ENCODE measurements around the gene IQCK. TPM values are rescaled to one million over a fixed set of nuclear protein-coding genes. Genes with fewer than 3 reads are reported as not detected.

IQCK gene
- total RNA-seq, 3 donors from 2014 or later = 25.9 to 63.8 (median 34.7) TPM

DNA sequence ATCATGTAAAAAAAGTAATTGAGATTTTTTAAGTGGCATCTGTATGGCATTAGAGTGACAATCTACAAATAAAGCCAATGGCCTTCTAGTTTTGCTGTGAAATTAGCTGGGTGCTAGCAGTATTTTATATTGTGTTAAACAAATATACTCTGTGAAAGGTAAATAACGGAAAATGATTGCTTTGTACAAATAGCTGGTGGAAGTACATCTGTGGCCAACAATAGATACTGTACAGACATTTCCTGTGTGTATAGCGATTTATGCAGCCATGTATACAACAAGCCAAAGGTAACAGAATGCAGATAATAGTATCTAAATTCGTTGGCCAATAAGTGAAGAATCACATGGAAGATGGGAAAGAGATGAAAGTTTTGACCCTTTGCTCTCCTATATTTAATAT lies 26.6 kb downstream of the IQCK start:
- H3K27me3 ChIP-seq = no peaks in the 10 kb centered on the region
- H3K36me3 ChIP-seq = no peaks in the 10 kb centered on the region
- no peak overlapping the region for H3K27ac ChIP-seq
- intact Hi-C loops (cut with DNase I; ENCODE audit: low total_unique reads) = no loop called here
- TF ChIP-seq POLR2AphosphoS5 (IDR thresholded peaks at IDR 0.05) (no peak), POLR2A (IDR thresholded peaks at IDR 0.05) (no peak)
- TF ChIP-seq, protein P1, sequence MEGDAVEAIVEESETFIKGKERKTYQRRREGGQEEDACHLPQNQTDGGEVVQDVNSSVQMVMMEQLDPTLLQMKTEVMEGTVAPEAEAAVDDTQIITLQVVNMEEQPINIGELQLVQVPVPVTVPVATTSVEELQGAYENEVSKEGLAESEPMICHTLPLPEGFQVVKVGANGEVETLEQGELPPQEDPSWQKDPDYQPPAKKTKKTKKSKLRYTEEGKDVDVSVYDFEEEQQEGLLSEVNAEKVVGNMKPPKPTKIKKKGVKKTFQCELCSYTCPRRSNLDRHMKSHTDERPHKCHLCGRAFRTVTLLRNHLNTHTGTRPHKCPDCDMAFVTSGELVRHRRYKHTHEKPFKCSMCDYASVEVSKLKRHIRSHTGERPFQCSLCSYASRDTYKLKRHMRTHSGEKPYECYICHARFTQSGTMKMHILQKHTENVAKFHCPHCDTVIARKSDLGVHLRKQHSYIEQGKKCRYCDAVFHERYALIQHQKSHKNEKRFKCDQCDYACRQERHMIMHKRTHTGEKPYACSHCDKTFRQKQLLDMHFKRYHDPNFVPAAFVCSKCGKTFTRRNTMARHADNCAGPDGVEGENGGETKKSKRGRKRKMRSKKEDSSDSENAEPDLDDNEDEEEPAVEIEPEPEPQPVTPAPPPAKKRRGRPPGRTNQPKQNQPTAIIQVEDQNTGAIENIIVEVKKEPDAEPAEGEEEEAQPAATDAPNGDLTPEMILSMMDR (IDR thresholded peaks at IDR 0.05) = no peak
- H3K4me3 ChIP-seq = no peak overlapping the region
- no peak for DNase-seq (ENCODE audit: low spot score in 2 of 2)
- H3K9me3 ChIP-seq = no peaks in the 10 kb centered on the region
- no peaks in the 10 kb centered on the region for H3K4me1 ChIP-seq

DNA sequence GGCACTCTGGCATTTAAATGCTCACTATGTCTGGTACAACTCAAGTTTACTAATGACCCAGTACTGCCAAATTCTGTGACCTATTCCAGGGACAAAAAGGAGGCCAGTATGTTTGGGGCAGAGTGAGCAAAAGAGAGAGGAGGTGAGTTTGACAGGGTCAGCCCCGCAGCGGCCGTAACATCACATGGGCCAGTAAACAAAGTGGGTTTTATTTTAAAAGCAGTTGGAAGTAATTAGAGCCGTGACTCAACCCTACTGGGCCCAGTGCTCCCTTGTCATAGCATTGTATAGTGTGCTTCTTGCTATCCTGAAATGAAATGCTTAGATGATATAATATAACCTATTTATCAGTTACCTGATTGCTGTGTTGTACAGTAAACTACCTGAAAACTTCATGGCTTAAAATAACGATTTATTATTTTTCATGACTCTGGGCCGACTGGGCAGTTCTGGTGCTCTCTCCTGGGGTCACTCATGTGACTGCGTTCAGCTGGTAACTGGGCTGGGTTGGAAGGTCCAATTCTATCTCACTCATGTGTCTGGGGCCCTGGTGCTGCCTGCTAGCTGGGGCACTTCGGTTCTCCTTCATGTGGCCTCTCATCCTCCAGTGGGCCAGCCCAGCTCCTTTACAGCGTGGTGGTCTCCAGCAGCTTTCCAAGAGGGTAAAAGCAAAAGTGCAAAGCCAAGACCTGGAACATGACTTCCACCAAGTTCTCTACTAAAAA lies 27.4 kb downstream of the IQCK start:
- Histone ChIP-seq H3K9me3 (no peaks in the 10 kb centered on the region), H3K27ac (peak overlapping the region; percentile 33 to 39), H3K36me3 (no peaks in the 10 kb centered on the region), H3K27me3 (no peaks in the 10 kb centered on the region), H3K4me3 (no peak overlapping the region), H3K4me1 (no peaks in the 10 kb centered on the region)
- TF ChIP-seq POLR2A (IDR thresholded peaks at IDR 0.05) (no peak), POLR2AphosphoS5 (IDR thresholded peaks at IDR 0.05) (no peak)
- TF ChIP-seq, protein P1 (IDR thresholded peaks at IDR 0.05) = no peak
- intact Hi-C loops (cut with DNase I; ENCODE audit: low total_unique reads) = no loop called here
- DNase-seq (ENCODE audit: low spot score in 2 of 2) = no peak

DNA sequence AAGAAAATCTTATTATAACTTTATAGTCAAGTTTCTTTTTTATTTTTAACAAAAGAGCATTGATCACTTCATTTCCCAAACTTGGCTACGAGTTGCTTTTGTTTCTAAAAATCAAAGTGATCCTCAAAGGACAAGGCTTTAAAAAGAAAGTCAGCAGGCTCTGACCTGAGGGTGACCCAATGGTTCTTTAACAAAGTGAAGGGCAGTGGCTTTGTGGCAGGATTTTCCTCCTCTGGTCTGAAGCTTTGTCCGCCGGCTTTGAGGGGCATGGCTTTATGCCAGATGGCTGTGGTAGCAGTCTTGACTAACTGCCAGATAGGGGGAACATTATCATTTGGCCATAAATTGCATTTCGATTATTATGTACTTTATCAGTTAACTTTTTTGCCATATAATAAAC lies 28.5 kb downstream of the IQCK start:
- no peaks in the 10 kb centered on the region for H3K36me3 ChIP-seq
- H3K9me3 ChIP-seq = no peaks in the 10 kb centered on the region
- no peak overlapping the region for H3K4me3 ChIP-seq
- H3K27me3 ChIP-seq = no peaks in the 10 kb centered on the region
- H3K27ac ChIP-seq = peak overlapping the region; percentile 48 to 57
- H3K4me1 ChIP-seq = peaks cover 0 to 4% of the 10 kb centered on the region in 2 donors
- no peak for DNase-seq (ENCODE audit: low spot score in 2 of 2)
- intact Hi-C loops (cut with DNase I; ENCODE audit: low total_unique reads) = no loop called here
- TF ChIP-seq POLR2A (IDR thresholded peaks at IDR 0.05) (no peak), POLR2AphosphoS5 (IDR thresholded peaks at IDR 0.05) (no peak)
- TF ChIP-seq, protein P1 (IDR thresholded peaks at IDR 0.05) = no peak

DNA sequence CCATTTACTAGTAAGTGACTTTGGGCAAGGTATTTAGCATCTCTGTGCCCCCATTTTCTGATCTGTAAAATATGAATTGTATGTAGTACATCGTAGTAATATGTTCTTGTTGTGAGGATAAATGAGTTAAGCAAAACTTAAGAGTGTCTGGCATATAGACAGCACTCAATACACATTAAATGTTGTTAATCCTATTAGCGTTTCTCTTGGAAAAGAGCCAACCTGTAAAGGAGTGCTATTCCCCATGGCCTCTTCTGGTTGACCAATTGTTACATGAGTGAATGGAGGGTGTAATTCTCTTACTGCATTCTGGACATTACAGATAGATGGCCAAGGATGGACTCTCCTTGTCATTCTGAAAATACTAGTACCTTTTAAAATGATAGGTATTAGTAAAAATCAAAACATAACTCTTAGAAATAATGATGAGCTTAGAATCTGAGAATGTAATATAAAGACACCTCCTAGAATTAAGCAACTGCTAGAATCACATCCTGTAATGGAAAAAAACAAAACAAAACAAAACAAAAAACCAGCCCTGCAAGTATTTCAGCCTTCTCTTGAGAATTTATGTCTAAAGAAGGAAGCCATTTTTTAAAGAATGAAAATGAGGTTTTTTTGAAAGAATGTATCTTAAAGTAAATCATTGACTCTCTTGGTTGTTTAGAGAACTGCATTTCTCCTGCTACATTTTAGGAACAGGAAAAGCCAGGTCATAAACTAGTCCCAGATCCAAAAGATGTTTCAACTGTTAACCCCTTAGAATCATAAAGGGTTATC lies 30.5 kb downstream of the IQCK start:
- H3K4me3 ChIP-seq = no peak overlapping the region
- DNase-seq (ENCODE audit: low spot score in 2 of 2) = no peak
- intact Hi-C loops (cut with DNase I; ENCODE audit: low total_unique reads) = no loop called here
- TF ChIP-seq POLR2AphosphoS5 (IDR thresholded peaks at IDR 0.05) = no peak
- no peaks in the 10 kb centered on the region for H3K27me3 ChIP-seq
- peak overlapping the region; percentile 53 to 63 for H3K27ac ChIP-seq
- no peaks in the 10 kb centered on the region for H3K9me3 ChIP-seq
- H3K4me1 ChIP-seq = peaks cover 0 to 10% of the 10 kb centered on the region in 2 donors
- no peaks in the 10 kb centered on the region for H3K36me3 ChIP-seq

DNA sequence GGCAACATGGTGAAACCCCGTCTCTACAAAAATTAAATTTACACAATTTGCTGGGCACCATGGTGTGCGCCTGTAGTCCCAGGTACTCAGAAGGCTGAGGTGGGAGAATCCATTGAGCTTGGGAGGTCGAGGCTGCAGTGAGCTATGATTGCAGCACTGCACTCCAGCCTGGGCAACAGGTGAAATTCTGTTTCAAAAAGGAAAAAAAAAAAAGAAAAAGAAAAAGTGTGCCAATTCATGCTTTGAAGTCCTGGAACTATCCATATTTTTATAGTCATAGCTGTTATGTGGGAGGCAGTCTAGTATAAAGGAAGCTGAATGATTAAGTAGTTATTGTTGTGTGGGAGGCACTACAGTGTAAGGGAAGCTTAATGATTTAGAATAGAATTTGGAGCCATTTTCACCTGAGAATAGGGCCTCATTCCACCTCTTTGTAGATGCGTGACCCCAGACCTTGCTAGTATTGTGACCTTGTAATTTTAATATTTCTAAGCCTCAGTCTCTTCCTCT lies 31.6 kb downstream of the IQCK start:
- H3K27ac ChIP-seq = peak overlapping the region; percentile 53 to 63
- DNase-seq (ENCODE audit: low spot score in 2 of 2) = no peak
- H3K4me3 ChIP-seq = no peak overlapping the region
- intact Hi-C loops (cut with DNase I; ENCODE audit: low total_unique reads) = no loop called here
- TF ChIP-seq, protein P1 (IDR thresholded peaks at IDR 0.05) = no peak
- TF ChIP-seq POLR2A (IDR thresholded peaks at IDR 0.05) (no peak), POLR2AphosphoS5 (IDR thresholded peaks at IDR 0.05) (no peak)
- H3K36me3 ChIP-seq = no peaks in the 10 kb centered on the region
- no peaks in the 10 kb centered on the region for H3K27me3 ChIP-seq
- H3K9me3 ChIP-seq = no peaks in the 10 kb centered on the region
- peaks cover 0 to 10% of the 10 kb centered on the region in 2 donors for H3K4me1 ChIP-seq

Data from breast epithelium (tissue), 4 donors.